ENCODE data around the gene VTI1A.

VTI1A gene

DNA sequence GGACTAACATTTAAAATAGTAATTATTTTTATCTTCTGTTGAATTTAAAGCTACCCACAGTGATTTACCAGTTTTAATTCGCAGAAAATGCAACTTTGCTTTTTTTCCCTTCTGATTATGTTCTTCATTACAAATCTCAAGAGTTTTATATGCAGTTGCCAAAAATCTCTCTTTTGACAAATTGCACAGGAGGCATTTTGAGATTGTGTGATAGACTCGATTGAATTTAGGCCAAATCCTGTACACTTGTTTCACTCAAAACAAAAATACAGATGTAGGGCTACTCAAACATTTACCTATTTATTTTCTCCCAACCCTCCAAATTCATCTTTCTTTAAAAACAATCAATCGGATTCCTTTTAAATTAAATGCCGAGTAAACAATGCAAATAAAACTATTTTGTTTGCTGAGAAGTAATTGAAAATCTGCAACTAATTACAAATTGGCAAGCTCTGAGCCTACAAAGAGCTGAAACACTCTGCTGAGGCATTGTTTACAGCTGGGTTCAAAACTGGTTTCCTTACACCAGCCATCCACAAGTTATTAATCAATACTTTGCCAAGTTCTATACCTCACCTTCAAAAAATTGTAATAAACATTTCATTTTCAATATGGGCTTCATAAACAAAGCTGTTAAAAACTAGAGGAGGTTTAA is 288.2 kb downstream of the VTI1A start:
- Histone ChIP-seq H3K36me3 (ENCODE audit: control insufficient read depth, low read depth, low read length) (no peaks in the 10 kb centered on the region), H3K4me3 (ENCODE audit: low read length) (no peak overlapping the region), H3K9ac (ENCODE audit: low read length) (no peak overlapping the region), H3K27ac (ENCODE audit: low read length) (no peak overlapping the region), H3K4me1 (ENCODE audit: control insufficient read depth, low read depth, low read length) (peaks cover 17% of the 10 kb centered on the region), H3K9me3 (ENCODE audit: control insufficient read depth, low read depth, low read length) (no peaks in the 10 kb centered on the region), H3K27me3 (ENCODE audit: control insufficient read depth, insufficient read depth, low read length) (no peaks in the 10 kb centered on the region)

DNA sequence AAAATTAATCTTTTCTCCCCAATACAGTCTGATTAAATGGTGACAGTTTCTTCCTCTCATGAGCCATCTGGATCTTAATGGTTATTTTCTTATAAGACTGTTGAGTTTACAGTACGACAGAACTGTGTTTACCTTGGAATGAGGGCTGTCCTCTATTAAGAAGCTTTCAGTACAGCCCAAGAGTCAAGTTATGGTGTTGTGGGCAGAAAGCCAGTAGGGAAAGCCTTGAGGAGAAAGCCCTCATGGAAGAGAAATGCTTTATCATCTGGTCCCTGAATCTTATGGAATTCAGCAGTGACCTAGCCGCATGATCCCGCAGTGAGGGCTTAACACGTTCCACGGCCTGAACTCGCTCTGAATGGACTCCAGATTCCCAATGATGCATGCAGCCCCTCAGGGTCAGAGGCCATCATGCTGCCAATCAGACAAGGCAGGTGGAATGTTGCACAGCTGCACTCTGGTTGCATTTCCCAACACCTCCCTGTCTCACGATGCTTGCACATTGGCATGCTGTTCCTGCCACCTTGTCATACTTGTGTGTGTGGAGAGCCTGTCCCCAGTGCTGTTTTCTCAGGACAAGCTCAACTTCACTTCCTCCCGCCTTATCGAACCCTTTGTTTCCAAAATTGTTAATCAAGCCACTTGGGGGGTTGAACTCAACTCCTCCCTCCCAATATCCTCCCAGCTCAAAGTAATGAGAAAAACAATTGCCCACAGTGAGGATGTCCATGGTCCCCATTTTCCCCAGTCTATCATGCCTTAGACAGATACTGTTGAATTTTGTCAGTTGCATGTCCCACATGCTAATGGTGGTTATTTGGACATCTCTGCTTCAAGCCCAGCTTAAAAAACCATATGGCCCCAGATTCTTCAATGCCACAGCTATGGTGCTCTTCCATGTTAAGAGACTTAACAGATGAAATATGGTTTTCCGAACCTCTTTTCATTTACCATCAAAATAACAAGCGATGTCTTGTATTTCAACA is 291.9 kb downstream of the VTI1A start:
- no peak overlapping the region for H3K27ac ChIP-seq (ENCODE audit: low read length)
- H3K4me3 ChIP-seq (ENCODE audit: low read length), result no peak overlapping the region

DNA sequence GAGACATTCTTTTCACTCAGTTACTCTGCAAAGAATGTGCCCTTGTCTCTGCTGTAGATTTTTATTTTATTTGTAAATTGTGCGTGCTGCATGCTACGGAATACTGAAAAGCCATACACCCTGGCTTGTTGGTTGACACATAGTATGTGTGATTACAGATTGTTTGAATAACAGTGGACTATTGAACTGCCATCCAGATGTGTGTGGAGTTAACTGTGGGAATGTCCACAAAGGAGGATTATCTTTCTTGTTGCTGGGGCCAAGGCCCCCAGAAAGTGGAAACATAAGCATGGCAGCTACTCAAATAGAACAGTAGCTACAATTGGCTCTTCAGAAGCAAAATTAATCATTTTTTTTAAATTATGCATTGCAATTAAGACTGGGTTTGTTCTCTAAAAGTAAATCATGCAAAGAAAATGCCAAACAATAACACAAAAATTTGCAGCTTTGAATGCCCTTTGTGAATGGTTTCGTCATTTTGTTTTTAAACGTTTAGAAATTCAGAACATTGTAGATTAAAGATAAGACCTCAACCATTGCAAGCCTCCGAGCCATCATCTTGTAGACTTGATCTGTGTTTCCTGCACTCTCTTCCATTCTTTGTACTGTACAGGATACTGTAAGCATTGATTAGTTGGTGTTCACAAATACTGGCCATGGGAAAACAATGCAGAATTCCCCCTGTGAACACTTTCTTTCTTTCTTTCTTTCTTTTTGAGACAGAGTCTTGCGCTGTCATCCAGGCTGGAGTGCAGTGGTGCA is 292.8 kb downstream of the VTI1A start:
- Histone ChIP-seq H3K27me3 (ENCODE audit: control insufficient read depth, insufficient read depth, low read length) (no peaks in the 10 kb centered on the region), H3K9me3 (ENCODE audit: control insufficient read depth, low read depth, low read length) (no peaks in the 10 kb centered on the region), H3K4me3 (ENCODE audit: low read length) (no peak overlapping the region), H3K9ac (ENCODE audit: low read length) (no peak overlapping the region), H3K4me1 (ENCODE audit: control insufficient read depth, low read depth, low read length) (peaks cover 6% of the 10 kb centered on the region), H3K36me3 (ENCODE audit: control insufficient read depth, low read depth, low read length) (no peaks in the 10 kb centered on the region), H3K27ac (ENCODE audit: low read length) (no peak overlapping the region)

More for the DNA sequence above, 291.9 kb downstream of the VTI1A start:
- peaks cover 6% of the 10 kb centered on the region for H3K4me1 ChIP-seq (ENCODE audit: control insufficient read depth, low read depth, low read length)
- H3K36me3 ChIP-seq (ENCODE audit: control insufficient read depth, low read depth, low read length), result no peaks in the 10 kb centered on the region
- H3K9ac ChIP-seq (ENCODE audit: low read length), result no peak overlapping the region
- H3K27me3 ChIP-seq (ENCODE audit: control insufficient read depth, insufficient read depth, low read length), result no peaks in the 10 kb centered on the region
- no peaks in the 10 kb centered on the region for H3K9me3 ChIP-seq (ENCODE audit: control insufficient read depth, low read depth, low read length)

DNA sequence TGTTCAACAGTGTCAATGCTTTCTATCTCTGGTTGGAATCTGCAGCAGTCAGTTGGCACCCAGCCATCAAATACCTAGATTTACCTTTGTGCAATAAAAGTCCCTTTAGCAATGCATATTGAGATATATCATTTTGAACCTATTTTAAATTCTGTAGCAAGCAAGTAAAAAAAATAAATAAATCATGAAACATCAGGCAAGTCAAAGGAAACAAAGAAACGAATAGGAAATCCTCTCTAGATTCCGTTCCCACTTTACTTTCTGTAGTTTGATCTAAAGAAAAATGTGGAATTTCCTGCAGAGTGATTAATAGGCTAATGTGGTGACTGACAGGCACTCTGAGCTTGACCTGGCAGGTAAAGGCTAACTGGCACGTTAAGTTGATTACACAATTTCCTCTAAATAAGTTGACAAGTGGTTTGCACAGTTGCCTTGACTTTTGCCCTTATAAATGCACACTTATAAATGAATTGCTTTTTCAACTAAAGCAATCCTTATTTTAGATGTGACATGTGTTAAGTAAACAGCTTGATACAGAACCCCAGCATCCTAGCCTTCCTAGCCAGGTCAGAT is 294.9 kb downstream of the VTI1A start:
- H3K27ac ChIP-seq (ENCODE audit: low read length), result no peak overlapping the region
- no peaks in the 10 kb centered on the region for H3K9me3 ChIP-seq (ENCODE audit: control insufficient read depth, low read depth, low read length)

DNA sequence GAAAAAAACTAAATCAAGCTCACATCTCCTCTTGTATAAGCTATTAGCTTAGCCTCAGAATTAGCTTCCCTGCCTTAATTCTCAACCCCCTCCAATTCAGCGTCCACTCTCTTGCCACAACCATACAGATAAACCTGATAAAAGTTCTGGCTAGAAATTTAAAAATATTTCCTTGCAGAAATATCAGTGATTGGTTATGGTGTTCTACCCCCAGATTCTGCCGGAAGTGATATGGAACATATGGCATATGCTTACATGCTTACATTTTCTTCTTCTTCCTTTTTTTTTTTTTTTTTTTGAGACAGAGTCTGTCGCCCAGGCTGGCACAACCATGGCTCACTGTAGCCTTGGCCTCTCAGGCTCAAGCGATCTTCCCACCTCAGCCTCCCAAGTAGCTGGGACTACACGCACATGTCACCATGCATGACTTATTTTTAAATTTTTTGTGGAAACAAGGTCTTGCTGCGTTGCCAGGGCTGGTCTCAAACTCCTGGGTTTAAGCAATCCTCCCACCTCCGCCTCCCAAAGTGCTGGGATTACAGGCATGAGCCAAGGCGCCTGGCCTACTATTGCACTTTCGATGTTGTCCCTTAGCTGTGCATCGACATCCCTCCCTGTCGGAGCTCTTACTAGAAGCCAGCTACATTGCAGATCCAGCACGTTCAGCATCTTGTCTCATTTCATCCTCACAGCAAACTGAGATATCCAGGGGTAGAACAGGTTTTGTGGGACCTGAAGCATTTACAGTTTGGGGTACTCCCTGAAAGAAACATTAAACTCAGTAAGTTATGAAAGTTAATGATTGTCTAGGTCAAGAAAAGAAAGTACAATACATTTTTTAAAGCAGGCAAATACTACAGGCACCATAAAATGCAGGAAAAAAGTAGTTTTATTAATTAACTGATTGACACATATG is 297.4 kb downstream of the VTI1A start:
- Histone ChIP-seq H3K4me1 (ENCODE audit: control insufficient read depth, low read depth, low read length) (peaks cover 6% of the 10 kb centered on the region), H3K27me3 (ENCODE audit: control insufficient read depth, insufficient read depth, low read length) (no peaks in the 10 kb centered on the region), H3K9me3 (ENCODE audit: control insufficient read depth, low read depth, low read length) (no peaks in the 10 kb centered on the region), H3K36me3 (ENCODE audit: control insufficient read depth, low read depth, low read length) (no peaks in the 10 kb centered on the region), H3K27ac (ENCODE audit: low read length) (no peak overlapping the region), H3K9ac (ENCODE audit: low read length) (no peak overlapping the region), H3K4me3 (ENCODE audit: low read length) (no peak overlapping the region)

More for the DNA sequence above, 294.9 kb downstream of the VTI1A start:
- Histone ChIP-seq H3K4me1 (ENCODE audit: control insufficient read depth, low read depth, low read length) (peaks cover 6% of the 10 kb centered on the region), H3K4me3 (ENCODE audit: low read length) (no peak overlapping the region), H3K36me3 (ENCODE audit: control insufficient read depth, low read depth, low read length) (no peaks in the 10 kb centered on the region), H3K9ac (ENCODE audit: low read length) (no peak overlapping the region), H3K27me3 (ENCODE audit: control insufficient read depth, insufficient read depth, low read length) (no peaks in the 10 kb centered on the region)

DNA sequence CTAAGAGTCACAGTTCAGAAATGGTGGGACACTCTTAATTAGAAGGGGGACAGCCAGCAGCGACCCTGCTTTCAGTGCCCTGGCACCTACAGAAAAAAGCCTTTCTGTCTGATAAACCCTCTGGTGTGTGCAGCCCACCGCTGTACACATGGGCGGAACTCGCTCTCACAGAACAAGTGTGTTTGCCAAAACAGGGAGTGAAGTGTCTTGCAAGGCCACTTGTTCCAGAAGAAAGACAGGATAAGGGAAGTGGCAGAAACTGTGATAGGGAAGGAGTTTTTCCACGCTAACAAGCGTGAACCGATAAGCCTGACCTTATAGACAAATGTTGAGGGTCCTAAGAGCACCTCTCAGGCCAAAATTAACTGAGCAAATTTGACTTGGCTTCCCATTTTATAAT is 299.3 kb downstream of the VTI1A start:
- Histone ChIP-seq H3K36me3 (ENCODE audit: control insufficient read depth, low read depth, low read length) (no peaks in the 10 kb centered on the region), H3K27ac (ENCODE audit: low read length) (no peak overlapping the region), H3K4me3 (ENCODE audit: low read length) (no peak overlapping the region), H3K9ac (ENCODE audit: low read length) (no peak overlapping the region), H3K27me3 (ENCODE audit: control insufficient read depth, insufficient read depth, low read length) (no peaks in the 10 kb centered on the region), H3K9me3 (ENCODE audit: control insufficient read depth, low read depth, low read length) (no peaks in the 10 kb centered on the region), H3K4me1 (ENCODE audit: control insufficient read depth, low read depth, low read length) (peaks cover 6% of the 10 kb centered on the region)

DNA sequence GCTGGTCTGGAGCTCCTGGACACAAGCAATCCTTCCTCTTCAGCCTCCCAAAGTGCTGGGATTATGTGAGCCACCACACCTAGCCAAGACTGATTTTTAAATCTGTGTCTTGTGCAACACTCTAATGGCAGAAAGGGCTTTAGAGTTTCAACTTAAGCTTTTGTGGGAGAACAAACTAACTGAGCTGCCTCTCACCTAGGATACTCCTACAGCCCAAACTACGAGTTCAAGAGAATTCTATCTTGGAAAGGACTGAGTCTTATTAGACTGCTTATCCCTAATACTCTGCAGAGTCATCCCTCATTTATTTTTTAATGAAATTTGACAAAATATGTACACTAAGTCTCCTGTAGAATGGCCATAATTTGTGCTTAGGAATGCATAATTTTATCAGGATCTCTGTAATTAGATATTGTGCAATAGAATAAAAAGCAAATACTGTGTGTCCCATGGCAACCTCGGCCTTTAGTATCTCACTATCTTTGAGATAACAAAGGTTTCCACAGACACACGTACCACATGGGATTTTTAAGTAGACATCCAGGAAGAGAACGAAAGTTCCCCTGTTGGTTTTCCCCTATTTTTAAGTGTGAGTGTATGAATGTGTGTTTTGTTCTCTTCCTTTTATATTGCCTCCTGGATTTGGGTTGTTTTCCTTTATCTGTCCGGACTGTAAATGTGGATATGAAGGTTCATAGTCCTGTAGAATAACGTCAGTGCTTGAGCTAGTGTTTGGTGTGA is 303.6 kb downstream of the VTI1A start:
- Histone ChIP-seq H3K4me3 (ENCODE audit: low read length) (no peak overlapping the region), H3K36me3 (ENCODE audit: control insufficient read depth, low read depth, low read length) (no peaks in the 10 kb centered on the region), H3K9ac (ENCODE audit: low read length) (no peak overlapping the region), H3K27ac (ENCODE audit: low read length) (no peak overlapping the region), H3K9me3 (ENCODE audit: control insufficient read depth, low read depth, low read length) (no peaks in the 10 kb centered on the region), H3K27me3 (ENCODE audit: control insufficient read depth, insufficient read depth, low read length) (no peaks in the 10 kb centered on the region), H3K4me1 (ENCODE audit: control insufficient read depth, low read depth, low read length) (peaks cover 5% of the 10 kb centered on the region)

DNA sequence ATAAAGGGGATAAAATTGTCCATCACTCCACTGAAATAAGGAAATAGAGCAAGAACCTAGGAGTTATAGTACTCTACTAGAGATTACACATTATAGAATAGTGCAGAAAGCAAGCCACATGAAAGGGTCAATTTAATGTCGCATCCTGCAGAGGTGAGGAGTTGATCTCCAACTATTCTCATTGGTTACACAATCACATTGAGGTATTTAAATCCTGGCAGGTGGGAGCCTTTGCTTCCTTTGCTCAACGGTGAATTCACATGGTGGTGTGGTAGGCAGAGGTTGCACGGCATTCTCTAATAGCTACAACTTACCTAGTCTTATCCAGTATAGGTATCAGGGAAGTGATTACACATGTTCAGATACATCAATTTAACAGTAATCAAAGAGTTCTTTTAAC is 304.6 kb downstream of the VTI1A start:
- no peak overlapping the region for H3K9ac ChIP-seq (ENCODE audit: low read length)
- H3K27ac ChIP-seq (ENCODE audit: low read length), result no peak overlapping the region
- H3K9me3 ChIP-seq (ENCODE audit: control insufficient read depth, low read depth, low read length), result no peaks in the 10 kb centered on the region
- no peaks in the 10 kb centered on the region for H3K27me3 ChIP-seq (ENCODE audit: control insufficient read depth, insufficient read depth, low read length)
- H3K4me3 ChIP-seq (ENCODE audit: low read length), result no peak overlapping the region
- peaks cover 10% of the 10 kb centered on the region for H3K4me1 ChIP-seq (ENCODE audit: control insufficient read depth, low read depth, low read length)
- H3K36me3 ChIP-seq (ENCODE audit: control insufficient read depth, low read depth, low read length), result no peaks in the 10 kb centered on the region

DNA sequence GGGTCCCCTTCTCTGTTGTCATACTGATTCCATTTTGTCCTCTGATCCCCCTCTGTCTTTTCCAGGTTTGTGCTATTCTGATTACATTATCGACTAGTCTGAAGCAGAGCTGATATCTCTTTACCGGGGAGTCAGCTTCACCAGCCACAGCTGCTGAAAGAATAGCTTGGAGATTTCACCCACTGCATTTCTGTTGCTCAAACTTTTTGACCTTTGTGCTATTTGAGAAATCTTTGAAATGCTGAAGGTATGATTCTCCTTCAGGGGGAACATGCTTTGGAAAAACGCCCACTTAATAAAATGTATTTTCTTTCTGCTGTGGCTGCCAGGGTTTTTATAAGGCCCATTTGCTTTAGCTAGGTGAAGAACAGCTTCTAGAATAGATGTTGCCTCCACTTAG is 305.3 kb downstream of the VTI1A start:
- Histone ChIP-seq H3K9ac (ENCODE audit: low read length) (no peak overlapping the region), H3K4me3 (ENCODE audit: low read length) (no peak overlapping the region), H3K4me1 (ENCODE audit: control insufficient read depth, low read depth, low read length) (peaks cover 10% of the 10 kb centered on the region), H3K9me3 (ENCODE audit: control insufficient read depth, low read depth, low read length) (no peaks in the 10 kb centered on the region), H3K27me3 (ENCODE audit: control insufficient read depth, insufficient read depth, low read length) (no peaks in the 10 kb centered on the region), H3K27ac (ENCODE audit: low read length) (no peak overlapping the region), H3K36me3 (ENCODE audit: control insufficient read depth, low read depth, low read length) (no peaks in the 10 kb centered on the region)

DNA sequence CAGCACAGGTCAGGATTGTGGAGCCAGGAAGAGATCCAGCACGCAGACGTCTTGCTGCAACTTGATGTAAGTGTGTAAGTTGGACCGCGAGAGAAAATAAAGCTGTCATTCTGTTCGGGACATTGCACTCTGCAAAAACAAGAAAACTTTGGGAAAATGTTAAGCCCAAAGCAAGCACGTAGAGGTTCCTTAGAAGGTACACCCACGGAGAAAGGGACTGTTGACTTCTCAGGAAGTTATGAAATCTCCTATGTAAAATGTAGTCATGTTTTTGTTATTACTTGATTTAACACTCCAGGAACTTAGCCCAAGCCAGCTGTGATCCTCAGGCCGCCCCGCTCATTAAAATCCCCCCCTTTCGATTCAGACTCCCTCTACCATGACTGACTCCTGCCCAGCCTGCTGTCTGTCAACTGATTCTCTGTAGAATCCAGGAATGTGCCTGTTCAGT is 307.0 kb downstream of the VTI1A start:
- no peaks in the 10 kb centered on the region for H3K27me3 ChIP-seq (ENCODE audit: control insufficient read depth, insufficient read depth, low read length)
- no peak overlapping the region for H3K27ac ChIP-seq (ENCODE audit: low read length)
- H3K4me3 ChIP-seq (ENCODE audit: low read length), result no peak overlapping the region
- peaks cover 10% of the 10 kb centered on the region for H3K4me1 ChIP-seq (ENCODE audit: control insufficient read depth, low read depth, low read length)
- no peaks in the 10 kb centered on the region for H3K9me3 ChIP-seq (ENCODE audit: control insufficient read depth, low read depth, low read length)
- no peaks in the 10 kb centered on the region for H3K36me3 ChIP-seq (ENCODE audit: control insufficient read depth, low read depth, low read length)
- H3K9ac ChIP-seq (ENCODE audit: low read length), result no peak overlapping the region
